BJ (cell line): ENCODE data around the gene PRKG1. TPM values are rescaled to one million over a fixed set of nuclear protein-coding genes. Genes with fewer than 3 reads are reported as not detected.
"Not testable (repeated sequence)": the region's sequence is repeated elsewhere in the genome, so short reads cannot be mapped to it uniquely, and the experiment has no call there.

Experiments used
- CTCF ChIA-PET: fragments of 350-600 bp; formaldehyde crosslinking; extraction: SDS; loops from one replicate; lab custom pipeline; 2021; ENCODE audit warnings: antibody characterized with exemption, inconsistent platforms; lab: Yijun Ruan, JAX
- POLR2A ChIA-PET: fragments of 300-600 bp; sonication (Branson Sonifier 250); formaldehyde crosslinking; extraction: SDS; loops from one replicate; lab custom pipeline; 2021; ENCODE audit warnings: antibody characterized with exemption; lab: Charles Lee
- DNase-seq: peaks from one replicate; pipeline ENCODE4 v3.0.0-alpha.2; 2011; ENCODE audit warnings: low read depth
- H3K27me3 ChIP-seq: 2 replicates; pipeline ENCODE4 v1.6.0; 2011; ENCODE audit warnings: low read length; ENCODE audit not compliant: control insufficient read depth, insufficient read depth
- H3K36me3 ChIP-seq: 2 replicates; pipeline ENCODE4 v1.5.1; 2011; ENCODE audit warnings: low read length; ENCODE audit not compliant: control insufficient read depth, insufficient read depth
- H3K4me3 ChIP-seq: 2 replicates; pipeline ENCODE4 v1.5.1; 2011; ENCODE audit warnings: low read depth, mild to moderate bottlenecking, control low read depth, low read length
- CTCF ChIP-seq: IDR thresholded peaks from 2 replicates; pipeline ENCODE4 v1.5.1; 2011; ENCODE audit warnings: low read depth, mild to moderate bottlenecking, control low read depth, inconsistent platforms, low read length, moderate library complexity; ENCODE audit not compliant: insufficient read depth
- polyA plus RNA-seq: library from polyadenylated mRNA; depleted of rRNA; stranded (reverse); fragments of >200 nt; gene quantifications from 2 replicates; pipeline ENCODE4 v1.2.3, GENCODE V29; 2011

Gene PRKG1
- polyA plus RNA-seq, 1 experiment, result 9.7 TPM

GRCh38 chr10:51327432-51327831 lies 253.1 kb downstream of the PRKG1 start:
- no peak overlapping the region for H3K4me3 ChIP-seq
- no peak for DNase-seq
- no peaks in the 10 kb centered on the region for H3K36me3 ChIP-seq
- CTCF ChIA-PET, result no interaction called here
- H3K27me3 ChIP-seq, result no peaks in the 10 kb centered on the region
- TF ChIP-seq CTCF, result no peak
- POLR2A ChIA-PET, result no interaction called here

GRCh38 chr10:51340366-51340765 lies 266.1 kb downstream of the PRKG1 start:
- POLR2A ChIA-PET, result no interaction called here
- Histone ChIP-seq H3K36me3 (no peaks in the 10 kb centered on the region), H3K27me3 (no peaks in the 10 kb centered on the region), H3K4me3 (no peak overlapping the region)
- CTCF ChIA-PET, result interaction anchor here (1.7 kb wide), 1 partner anchor 15 kb away, joined by 4 read pairs; no protein-coding TSS in a partner anchor
- DNase-seq, result no peak
- no peak for TF ChIP-seq CTCF

- H3K36me3 ChIP-seq, result no peaks in the 10 kb centered on the region
- H3K4me3 ChIP-seq, result no peak overlapping the region
- TF ChIP-seq CTCF, result no peak
- POLR2A ChIA-PET, result no interaction called here
- CTCF ChIA-PET, result interaction anchor here (1.7 kb wide), 1 partner anchor 15 kb away, joined by 4 read pairs; no protein-coding TSS in a partner anchor
- no peaks in the 10 kb centered on the region for H3K27me3 ChIP-seq
- DNase-seq, result no peak
Measured at GRCh38 chr10:51340845-51341610, 266.7 kb downstream of the PRKG1 start.

GRCh38 chr10:51341745-51342144 lies 267.5 kb downstream of the PRKG1 start:
- H3K27me3 ChIP-seq, H3K4me3 ChIP-seq, H3K36me3 ChIP-seq, POLR2A ChIA-PET, DNase-seq: not testable (repeated sequence)
- CTCF ChIA-PET, result interaction anchor here (1.7 kb wide), 1 partner anchor 16 kb away, joined by 4 read pairs; no protein-coding TSS in a partner anchor

- Histone ChIP-seq H3K36me3 (no peaks in the 10 kb centered on the region), H3K4me3 (no peak overlapping the region), H3K27me3 (no peaks in the 10 kb centered on the region)
- POLR2A ChIA-PET, result no interaction called here
- TF ChIP-seq CTCF, result no peak
- CTCF ChIA-PET, result interaction anchor here (1.4 kb wide), 1 partner anchor 15 kb away, joined by 5 read pairs; no protein-coding TSS in a partner anchor
- no peak for DNase-seq
Measured at GRCh38 chr10:51342381-51342780, 268.1 kb downstream of the PRKG1 start.
